Bronchial epithelial cell (primary cell): ENCODE results near the gene NOXA1. TPM values are rescaled to one million over a fixed set of nuclear protein-coding genes. Genes with fewer than 3 reads are reported as not detected.

ENCODE experiments used
- DNase-seq: peaks from one replicate; pipeline ENCODE4 v3.0.0-alpha.2; 2010; ENCODE audit warnings: low read depth
- FAIRE-seq: peaks from 2 replicates; lab custom pipeline; 2011; peaks lifted over from hg19 to GRCh38; lab: Jason Lieb, UNC
- H3K27me3 ChIP-seq: 2 replicates; pipeline ENCODE4 v1.5.1; 2011; ENCODE audit warnings: low read length; ENCODE audit not compliant: control insufficient read depth, insufficient read depth
- H3K36me3 ChIP-seq: 2 replicates; pipeline ENCODE4 v1.5.1; 2011; ENCODE audit warnings: low read length; ENCODE audit not compliant: control insufficient read depth, insufficient read depth
- H3K4me3 ChIP-seq: 2 replicates; pipeline ENCODE4 v1.5.1; 2011; ENCODE audit warnings: mild to moderate bottlenecking, low read depth, low read length, control low read depth
- CTCF ChIP-seq: IDR thresholded peaks from 2 replicates; pipeline ENCODE4 v1.5.1; 2011; ENCODE audit warnings: mild to moderate bottlenecking, moderate library complexity, low read length, control low read depth, inconsistent platforms; ENCODE audit not compliant: insufficient read depth, severe bottlenecking
- total RNA-seq: library from RNA; depleted of rRNA; stranded (reverse); fragments of >200 nt; gene quantifications from 2 replicates; pipeline ENCODE4 v1.2.1, GENCODE V29; 2014

Gene NOXA1
- total RNA-seq, 1 donor from 2014 or later: 0.53 TPM

GRCh38 chr9:137404961-137405567 lies 18.1 kb upstream of the NOXA1 start:
- Histone ChIP-seq H3K4me3 (no peak overlapping the region), H3K27me3 (peaks cover 3% of the 10 kb centered on the region), H3K36me3 (no peaks in the 10 kb centered on the region)
- DNase-seq (no peak), FAIRE-seq (no peak)
- TF ChIP-seq CTCF: no peak

DNA sequence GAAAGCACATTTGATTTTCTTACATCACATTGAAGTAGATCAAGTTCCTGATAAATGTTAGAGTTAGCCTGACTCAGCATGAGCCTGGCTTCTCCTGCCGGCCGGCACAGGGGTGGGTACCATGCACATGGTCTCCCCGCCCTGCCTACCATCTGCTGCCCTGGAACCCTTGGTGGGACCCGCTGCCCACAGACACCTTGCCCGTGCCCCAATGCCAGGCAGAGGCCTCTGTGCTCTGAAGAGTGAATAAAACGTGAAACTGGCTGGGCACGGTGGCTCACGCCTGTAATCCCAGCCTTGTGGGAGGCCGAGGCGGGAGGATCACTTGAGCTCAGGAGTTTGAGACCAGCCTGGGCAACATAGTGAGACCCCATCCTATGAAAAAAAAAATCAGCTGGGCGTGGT lies 17.5 kb upstream of the NOXA1 start:
- FAIRE-seq: no peak

DNA sequence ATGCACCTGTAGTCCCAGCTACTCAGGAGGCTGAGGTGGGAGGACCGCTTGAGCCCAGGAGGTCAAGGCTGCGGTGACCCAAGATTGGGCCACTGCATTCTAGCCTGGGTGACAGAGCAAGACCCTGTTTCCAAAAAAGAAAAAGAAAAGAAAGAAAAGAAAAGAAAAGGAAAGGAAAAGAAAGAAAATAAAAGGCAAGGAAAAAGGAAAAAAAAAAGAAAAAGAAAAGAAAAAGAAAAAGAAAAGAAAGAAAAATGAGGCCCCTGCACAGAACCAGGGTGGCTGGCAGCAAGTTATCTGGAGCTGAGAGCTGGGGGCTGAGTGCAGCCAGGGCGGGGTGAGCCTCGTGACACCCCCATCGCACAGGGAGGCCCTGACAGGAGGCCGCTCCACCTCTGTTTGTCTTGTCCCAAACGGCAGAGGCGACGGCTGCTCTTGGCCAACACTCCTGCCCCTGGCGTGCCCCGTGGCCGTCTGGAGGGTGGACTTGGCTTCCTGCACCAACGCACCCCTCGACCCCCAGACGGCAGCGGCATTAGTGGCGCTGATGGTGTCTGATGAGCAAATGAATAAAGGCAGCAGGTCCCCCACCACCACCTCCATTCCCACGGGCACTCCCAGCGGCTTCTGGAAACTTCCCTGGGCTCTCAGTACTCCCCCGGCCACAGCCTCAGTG lies 17.0 kb upstream of the NOXA1 start:
- TF ChIP-seq CTCF: no peak
- Histone ChIP-seq H3K4me3 (no peak overlapping the region), H3K27me3 (peaks cover 3% of the 10 kb centered on the region), H3K36me3 (no peaks in the 10 kb centered on the region)
- FAIRE-seq (no peak), DNase-seq (no peak)

More for the DNA sequence above, 17.5 kb upstream of the NOXA1 start:
- H3K4me3 ChIP-seq: no peak overlapping the region
- peaks cover 3% of the 10 kb centered on the region for H3K27me3 ChIP-seq
- no peaks in the 10 kb centered on the region for H3K36me3 ChIP-seq
- no peak for TF ChIP-seq CTCF
- DNase-seq: no peak

- TF ChIP-seq CTCF: peak; percentile 74
- FAIRE-seq (no peak), DNase-seq (no peak)
- H3K4me3 ChIP-seq: peak overlapping the region; percentile 23
- no peaks in the 10 kb centered on the region for H3K36me3 ChIP-seq
- peaks cover 3% of the 10 kb centered on the region for H3K27me3 ChIP-seq
These were observed 16.2 kb upstream of the NOXA1 start for GRCh38 chr9:137406876-137407589.

GRCh38 chr9:137407590-137408300 lies 15.4 kb upstream of the NOXA1 start:
- Histone ChIP-seq H3K27me3 (peaks cover 3% of the 10 kb centered on the region), H3K4me3 (no peak overlapping the region), H3K36me3 (no peaks in the 10 kb centered on the region)
- FAIRE-seq (no peak), DNase-seq (no peak)
- no peak for TF ChIP-seq CTCF
